HepG2 (cell line): ENCODE measurements around the gene KRTAP10-5. TPM values are rescaled to one million over a fixed set of nuclear protein-coding genes. Genes with fewer than 3 reads are reported as not detected.

Source experiments
- FOXK2 ChIP-seq: fragments of 450-650 bp; IDR thresholded peaks from 2 replicates; pipeline ENCODE4 v1.6.1; 2016
- GABPB1 ChIP-seq: IDR thresholded peaks from 2 replicates; pipeline ENCODE4 v1.6.1; 2016; ENCODE audit warnings: mild to moderate bottlenecking, missing genetic modification reagents, moderate library complexity, missing compliant biosample characterization
- HCFC1 ChIP-seq: fragments of 150-350 bp; IDR thresholded peaks from 2 replicates; pipeline ENCODE4 v1.6.1; 2014; ENCODE audit warnings: low read depth, low read length
- HNF1B ChIP-seq: sonication (generic); formaldehyde crosslinking; IDR thresholded peaks from 2 replicates; pipeline ENCODE4 v1.5.1; 2020; ENCODE audit warnings: mild to moderate bottlenecking, moderate library complexity, missing genetic modification reagents
- IRF1 ChIP-seq: sonication (generic); formaldehyde crosslinking; IDR thresholded peaks from 2 replicates; pipeline ENCODE4 v1.4.0; 2020; ENCODE audit warnings: low read depth, mild to moderate bottlenecking, missing genetic modification reagents
- NCOA5 ChIP-seq: sonication (generic); formaldehyde crosslinking; IDR thresholded peaks from 2 replicates; pipeline ENCODE4 v1.4.0; 2020; ENCODE audit warnings: missing genetic modification reagents
- NFAT5 ChIP-seq: sonication (generic); formaldehyde crosslinking; IDR thresholded peaks from 2 replicates; pipeline ENCODE4 v1.4.0; 2020; ENCODE audit warnings: missing genetic modification reagents
- PTBP1 ChIP-seq: fragments of 200-400 bp; formaldehyde crosslinking; IDR thresholded peaks from 2 replicates; pipeline ENCODE4 v1.6.1; 2018; ENCODE audit warnings: low read length, low read depth; ENCODE audit not compliant: poor library complexity, severe bottlenecking
- SIN3A ChIP-seq: IDR thresholded peaks from 2 replicates; pipeline ENCODE4 v1.6.1; 2011; ENCODE audit warnings: low read depth, mild to moderate bottlenecking, control low read depth, low read length, borderline replicate concordance
- SPEN ChIP-seq: sonication (generic); formaldehyde crosslinking; IDR thresholded peaks from 2 replicates; pipeline ENCODE4 v1.5.1; 2020; ENCODE audit warnings: low read depth, mild to moderate bottlenecking, missing genetic modification reagents
- SSRP1 ChIP-seq: IDR thresholded peaks from 2 replicates; pipeline ENCODE4 v1.6.1; 2016; ENCODE audit warnings: control low read depth
- TBP ChIP-seq: sonication (generic); formaldehyde crosslinking; IDR thresholded peaks from 2 replicates; pipeline ENCODE4 v1.5.0; 2020; ENCODE audit warnings: missing genetic modification reagents
- U2AF1 ChIP-seq: fragments of 200-400 bp; formaldehyde crosslinking; optimal IDR thresholded peaks from 2 replicates; pipeline ENCODE3; 2017; ENCODE audit warnings: mild to moderate bottlenecking, low read depth, low read length
- YEATS2 ChIP-seq: sonication (generic); formaldehyde crosslinking; IDR thresholded peaks from 2 replicates; pipeline ENCODE4 v1.4.0; 2020; ENCODE audit warnings: missing genetic modification reagents, borderline replicate concordance
- ZFP1 ChIP-seq: IDR thresholded peaks from 2 replicates; pipeline ENCODE4 v1.6.1; 2016
- ZFP41 ChIP-seq: sonication (generic); formaldehyde crosslinking; IDR thresholded peaks from 2 replicates; pipeline ENCODE4 v1.4.0; 2020; ENCODE audit warnings: mild to moderate bottlenecking, missing genetic modification reagents, borderline replicate concordance
- ZMYM2 ChIP-seq: sonication (generic); formaldehyde crosslinking; IDR thresholded peaks from 2 replicates; pipeline ENCODE4 v1.8.0; 2022; ENCODE audit warnings: mild to moderate bottlenecking, missing genetic modification reagents
- ZNF567 ChIP-seq: sonication (generic); formaldehyde crosslinking; IDR thresholded peaks from 2 replicates; pipeline ENCODE4 v1.8.1; 2023; ENCODE audit warnings: mild to moderate bottlenecking, missing genetic modification reagents, borderline replicate concordance
- ZNF605 ChIP-seq: sonication (generic); formaldehyde crosslinking; IDR thresholded peaks from 2 replicates; pipeline ENCODE4 v1.8.0; 2022; ENCODE audit warnings: mild to moderate bottlenecking, missing genetic modification reagents
- ZNF7 ChIP-seq: IDR thresholded peaks from 2 replicates; pipeline ENCODE4 v1.6.1; 2016; ENCODE audit warnings: missing biosample characterization, missing genetic modification reagents
- polyA plus RNA-seq, 8 experiments: library from polyadenylated mRNA; depleted of rRNA in 3 of 8; stranded (reverse) in 7 of 8; unstranded in 1 of 8; fragments of >200 nt; fragmentation: Illumina TruSeq in 4 of 8; extraction: Trizol in 4 of 8; gene quantifications; 2 replicates each; pipeline versions ENCODE4 v1.2.1 to v1.2.3, GENCODE V29; 2011 to 2016; ENCODE audit warnings: low read depth in 4 of 8, missing spikeins in 1 of 8, mixed read lengths in 1 of 8; ENCODE audit not compliant: insufficient read depth in 1 of 8
- total RNA-seq, 5 experiments: library from RNA; depleted of rRNA; stranded (reverse); fragments of >200 nt; fragmentation: Illumina TruSeq; extraction: Trizol; gene quantifications; 2 replicates each; pipeline ENCODE4 v1.2.3, GENCODE V29; 2016; ENCODE audit warnings: low read depth in 1 of 5

Gene KRTAP10-5
- total and polyA plus RNA-seq, 2 of the 13 experiments (the other 11 are each of a cell fraction or from before 2014, with no cell fraction given), result not detected

- TF ChIP-seq NFAT5 (CRISPR knock-in tag), result 0 out of 2 replicates have a peak, but pooled peaks have one; percentile 67
- TF ChIP-seq SIN3A, result no peak
- TF ChIP-seq GABPB1 (CRISPR knock-in tag), result peak; percentile 31; the same call in 1 of the 2 replicates
- no peak for TF ChIP-seq U2AF1
- no peak for TF ChIP-seq NCOA5 (CRISPR knock-in tag)
- 0 out of 2 replicates have a peak, but pooled peaks have one; percentile 43 for TF ChIP-seq FOXK2
- TF ChIP-seq ZNF605 (CRISPR knock-in tag), result peak; percentile 68; the same call in 1 of the 2 replicates
- peak; percentile 92 for TF ChIP-seq HNF1B (CRISPR knock-in tag)
- TF ChIP-seq SPEN, result peak; percentile 84
- no peak for TF ChIP-seq TBP (CRISPR knock-in tag)
- TF ChIP-seq ZMYM2 (CRISPR knock-in tag), result peak; percentile 85
- TF ChIP-seq YEATS2 (CRISPR knock-in tag), result no peak
- no peak for TF ChIP-seq ZNF7
- no peak for TF ChIP-seq ZFP41 (CRISPR knock-in tag)
- TF ChIP-seq ZNF567 (CRISPR knock-in tag), result no peak; the same call in 1 of the 2 replicates
- no peak for TF ChIP-seq IRF1 (CRISPR knock-in tag)
- no peak for TF ChIP-seq PTBP1
- peak; percentile 51; the same call in 1 of the 2 replicates for TF ChIP-seq ZFP1 (CRISPR knock-in tag)
- TF ChIP-seq HCFC1, result no peak
- TF ChIP-seq SSRP1 (CRISPR knock-in tag), result no peak
These were observed 13.4 kb upstream of the KRTAP10-5 start (continued) for GRCh38 chr21:44593598-44594405.
